PFSK-1 (cell line): ENCODE results near the gene THOC1.

ENCODE experiments used
- FOXP2 ChIP-seq: optimal IDR thresholded peaks from 2 replicates; pipeline ENCODE3; 2011; ENCODE audit warnings: borderline replicate concordance, control low read depth, inconsistent platforms; ENCODE audit not compliant: insufficient read depth; ENCODE audit errors: extremely low read length, extremely low read depth
- POLR2AphosphoS5 ChIP-seq: IDR thresholded peaks from 2 replicates; pipeline ENCODE4 v1.6.1; 2012; ENCODE audit warnings: low read depth, mild to moderate bottlenecking, control low read depth, low read length, moderate library complexity
- SIN3A ChIP-seq: IDR thresholded peaks from 2 replicates; pipeline ENCODE4 v1.6.1; 2012; ENCODE audit warnings: mild to moderate bottlenecking, low read length, moderate library complexity, borderline replicate concordance; ENCODE audit not compliant: insufficient read depth
- TAF1 ChIP-seq: IDR thresholded peaks from 2 replicates; pipeline ENCODE4 v1.6.1; 2012; ENCODE audit warnings: low read length, control low read depth, borderline replicate concordance; ENCODE audit not compliant: insufficient read depth
- TF ChIP-seq, protein P1 (sequence below), 2 experiments: IDR thresholded peaks; 2 replicates each; pipeline versions ENCODE4 v1.6.1 to v1.8.0; 2011 to 2012; ENCODE audit warnings: low read depth in 2 of 2, low read length in 2 of 2, control low read depth in 1 of 2, inconsistent platforms in 1 of 2, mild to moderate bottlenecking in 1 of 2, moderate library complexity in 1 of 2; ENCODE audit not compliant: insufficient read depth in 1 of 2

The THOC1 gene

GRCh38 chr18:189254-189653 is 78.6 kb downstream of the THOC1 start:
- TF ChIP-seq SIN3A, result no peak
- no peak for TF ChIP-seq POLR2AphosphoS5
- no peak for TF ChIP-seq TAF1
- TF ChIP-seq, protein P1, sequence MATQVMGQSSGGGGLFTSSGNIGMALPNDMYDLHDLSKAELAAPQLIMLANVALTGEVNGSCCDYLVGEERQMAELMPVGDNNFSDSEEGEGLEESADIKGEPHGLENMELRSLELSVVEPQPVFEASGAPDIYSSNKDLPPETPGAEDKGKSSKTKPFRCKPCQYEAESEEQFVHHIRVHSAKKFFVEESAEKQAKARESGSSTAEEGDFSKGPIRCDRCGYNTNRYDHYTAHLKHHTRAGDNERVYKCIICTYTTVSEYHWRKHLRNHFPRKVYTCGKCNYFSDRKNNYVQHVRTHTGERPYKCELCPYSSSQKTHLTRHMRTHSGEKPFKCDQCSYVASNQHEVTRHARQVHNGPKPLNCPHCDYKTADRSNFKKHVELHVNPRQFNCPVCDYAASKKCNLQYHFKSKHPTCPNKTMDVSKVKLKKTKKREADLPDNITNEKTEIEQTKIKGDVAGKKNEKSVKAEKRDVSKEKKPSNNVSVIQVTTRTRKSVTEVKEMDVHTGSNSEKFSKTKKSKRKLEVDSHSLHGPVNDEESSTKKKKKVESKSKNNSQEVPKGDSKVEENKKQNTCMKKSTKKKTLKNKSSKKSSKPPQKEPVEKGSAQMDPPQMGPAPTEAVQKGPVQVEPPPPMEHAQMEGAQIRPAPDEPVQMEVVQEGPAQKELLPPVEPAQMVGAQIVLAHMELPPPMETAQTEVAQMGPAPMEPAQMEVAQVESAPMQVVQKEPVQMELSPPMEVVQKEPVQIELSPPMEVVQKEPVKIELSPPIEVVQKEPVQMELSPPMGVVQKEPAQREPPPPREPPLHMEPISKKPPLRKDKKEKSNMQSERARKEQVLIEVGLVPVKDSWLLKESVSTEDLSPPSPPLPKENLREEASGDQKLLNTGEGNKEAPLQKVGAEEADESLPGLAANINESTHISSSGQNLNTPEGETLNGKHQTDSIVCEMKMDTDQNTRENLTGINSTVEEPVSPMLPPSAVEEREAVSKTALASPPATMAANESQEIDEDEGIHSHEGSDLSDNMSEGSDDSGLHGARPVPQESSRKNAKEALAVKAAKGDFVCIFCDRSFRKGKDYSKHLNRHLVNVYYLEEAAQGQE (IDR thresholded peaks at IDR 0.05; ENCODE audit: insufficient read depth in 1 of 2, low read depth in 2 of 2, low read length in 2 of 2), result no peak
- TF ChIP-seq FOXP2, result no peak

GRCh38 chr18:183769-184168 is 84.1 kb downstream of the THOC1 start:
- TF ChIP-seq, protein P1 (IDR thresholded peaks at IDR 0.05; ENCODE audit: insufficient read depth in 1 of 2, low read depth in 2 of 2, low read length in 2 of 2), result no peak
- TF ChIP-seq FOXP2 (no peak), TAF1 (no peak), POLR2AphosphoS5 (no peak), SIN3A (no peak)

DNA sequence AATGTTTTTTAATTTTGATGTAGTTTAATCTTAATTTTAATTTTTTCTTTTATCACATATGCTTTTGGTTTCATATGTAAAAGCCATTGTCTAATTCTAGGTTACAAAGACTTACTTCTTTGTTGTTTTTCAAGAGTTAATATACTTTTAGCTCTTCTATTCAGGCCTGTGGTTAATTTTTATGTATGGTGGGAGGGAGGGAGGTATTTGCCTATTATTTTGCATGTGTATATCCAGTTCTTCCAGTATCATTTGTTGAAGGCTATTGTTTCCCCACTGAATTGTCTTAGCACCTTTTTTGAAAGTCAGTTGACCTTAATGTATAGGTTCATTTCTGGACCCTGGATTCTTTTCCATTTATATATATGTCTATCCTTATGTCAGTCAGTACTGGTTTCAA is 86.1 kb downstream of the THOC1 start:
- TF ChIP-seq FOXP2 (no peak), SIN3A (no peak), POLR2AphosphoS5 (no peak), TAF1 (no peak)
- TF ChIP-seq, protein P1 (IDR thresholded peaks at IDR 0.05; ENCODE audit: insufficient read depth in 1 of 2, low read depth in 2 of 2, low read length in 2 of 2), result no peak

DNA sequence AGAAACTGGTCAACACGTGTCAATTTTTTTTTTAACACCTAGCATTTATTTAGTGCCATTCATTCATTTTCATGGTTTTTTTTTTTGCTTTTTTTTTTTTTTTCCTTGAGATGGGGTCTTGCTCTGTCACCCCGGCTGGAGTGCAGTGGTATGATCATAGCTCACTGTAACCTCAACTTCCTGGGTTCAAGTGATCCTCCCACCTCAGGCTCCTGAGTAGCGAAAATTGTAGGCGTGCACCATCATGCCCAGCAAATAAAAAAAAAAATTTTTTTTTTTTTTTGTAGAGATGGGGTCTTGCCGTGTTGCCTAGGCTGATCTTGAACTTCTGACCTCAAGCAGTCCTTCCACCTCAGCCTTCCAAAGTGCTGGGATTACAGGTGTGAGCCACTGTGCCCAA is 88.3 kb downstream of the THOC1 start:
- TF ChIP-seq TAF1 (no peak), SIN3A (no peak), FOXP2 (no peak), POLR2AphosphoS5 (no peak)
- TF ChIP-seq, protein P1 (IDR thresholded peaks at IDR 0.05; ENCODE audit: insufficient read depth in 1 of 2, low read depth in 2 of 2, low read length in 2 of 2), result no peak

DNA sequence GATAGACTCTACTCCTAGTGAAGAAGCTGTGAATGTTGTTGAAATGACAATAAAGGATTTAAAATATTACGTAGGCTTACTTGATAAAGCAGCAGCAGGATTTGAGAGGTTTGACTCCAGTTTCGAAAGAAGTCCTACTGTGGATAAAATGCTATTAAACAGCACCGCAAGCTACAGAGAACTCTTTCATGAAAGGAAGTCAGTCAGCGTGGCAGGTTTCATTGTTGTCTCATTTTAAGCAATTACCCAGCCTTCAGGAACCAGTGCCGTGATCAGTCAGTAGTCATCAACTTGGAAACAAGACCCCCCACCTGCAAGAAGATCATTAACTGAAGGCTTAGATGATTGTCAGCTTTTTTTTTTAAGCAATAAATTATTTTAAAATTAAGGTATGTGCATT is 95.5 kb downstream of the THOC1 start:
- no peak for TF ChIP-seq POLR2AphosphoS5
- no peak for TF ChIP-seq SIN3A
